HG03139 (cell line): ENCODE measurements around the gene CACUL1.
A peak's percentile ranks its signal among the peaks of the same experiment; 100 is the strongest.
"Not testable (repeated sequence)": the region's sequence is repeated elsewhere in the genome, so short reads cannot be mapped to it uniquely, and the experiment has no call there.

Source experiments
- ATAC-seq: cut with Tn5 transposase; IDR thresholded peaks from one replicate; pipeline ENCODE4 v1.9.1; 2021; ENCODE audit not compliant: unreplicated experiment

CACUL1 gene

DNA sequence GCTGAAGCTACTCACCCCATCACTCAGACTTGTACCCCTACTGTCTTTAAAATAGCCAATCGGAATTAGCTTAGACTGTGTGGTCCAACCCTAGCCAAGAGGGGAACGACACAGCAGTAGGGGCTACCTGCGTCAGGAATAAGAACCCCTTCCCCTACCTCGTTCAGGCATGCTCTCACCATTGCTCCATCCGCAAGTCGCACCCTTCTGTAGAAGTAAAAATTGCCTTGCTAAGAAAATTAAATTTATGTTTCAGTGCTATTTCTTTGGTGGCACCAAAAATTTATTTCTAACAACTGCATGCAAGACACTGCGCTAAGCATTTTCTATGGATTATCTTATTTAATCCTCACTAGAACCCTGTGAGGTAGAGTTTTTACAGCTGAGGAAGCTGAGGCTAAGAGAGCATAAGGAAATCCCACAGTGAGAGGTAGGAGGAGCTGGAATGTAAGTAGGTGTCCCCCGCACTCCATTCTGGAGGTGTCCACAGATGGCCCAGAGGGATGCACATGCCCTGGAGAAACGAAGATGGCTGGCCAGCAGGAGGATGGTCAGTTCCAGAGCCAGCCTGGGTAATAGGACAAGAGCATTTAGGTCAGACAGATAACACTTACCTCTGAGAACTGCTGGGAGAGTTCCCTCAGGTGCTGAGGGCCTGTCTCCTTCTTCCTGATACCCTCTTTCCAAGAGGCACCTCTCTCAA, 15.3 kb upstream of the CACUL1 start:
- ATAC-seq: no peak

GRCh38 chr10:118768041-118768919, 13.5 kb upstream of the CACUL1 start:
- no peak for ATAC-seq

DNA sequence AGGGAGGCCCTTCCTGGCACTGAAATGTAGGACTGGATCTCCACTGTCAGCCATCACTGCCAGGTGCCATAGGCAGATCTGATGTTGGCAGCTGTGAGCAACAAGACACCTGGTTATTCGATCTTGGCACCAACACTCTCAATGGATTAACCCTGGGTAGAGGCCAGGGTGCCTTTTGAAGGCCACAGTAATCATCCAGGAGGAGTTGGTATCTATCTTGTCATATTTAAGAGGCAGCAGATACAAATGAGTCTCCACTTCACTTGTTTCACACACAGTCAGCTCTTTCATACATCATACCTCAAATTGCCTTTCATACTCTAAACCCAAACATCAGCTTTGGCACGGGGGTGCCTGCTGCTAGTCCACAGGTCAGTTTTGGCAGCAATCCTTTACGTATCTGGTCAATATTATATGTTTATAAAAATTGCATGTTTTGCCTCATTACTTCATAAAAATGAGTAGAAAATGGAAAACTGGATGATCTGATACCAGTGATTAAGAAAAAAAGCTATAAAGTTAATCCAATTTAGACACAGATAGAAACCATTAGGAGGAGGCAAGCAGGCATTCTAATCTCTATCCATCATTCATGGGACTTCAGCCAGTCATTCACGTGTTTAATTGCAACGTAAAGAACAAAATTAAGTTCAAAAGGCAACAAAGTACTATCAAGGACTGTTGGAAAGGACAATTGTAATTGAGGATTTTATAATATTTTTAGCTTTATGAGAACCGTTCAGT, 12.7 kb upstream of the CACUL1 start:
- ATAC-seq: no peak

DNA sequence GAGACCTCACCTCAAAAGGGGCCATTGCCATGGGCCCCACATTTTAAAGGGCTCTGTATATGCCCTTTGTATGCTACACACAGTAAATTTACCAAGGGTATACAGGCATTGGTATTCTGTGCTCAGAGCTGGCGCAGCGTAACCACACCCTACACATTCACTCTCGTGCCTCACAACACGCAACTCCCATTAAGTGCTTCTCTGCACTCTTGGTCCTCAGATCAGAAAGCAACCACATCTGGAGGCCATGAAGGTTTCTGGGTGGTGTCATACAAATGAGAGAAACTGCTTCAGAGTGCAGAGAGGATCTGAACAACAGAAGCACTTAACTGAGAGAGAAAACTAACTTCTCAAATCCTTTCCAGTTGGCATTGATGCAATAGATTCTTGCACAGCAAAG, 9.4 kb upstream of the CACUL1 start:
- no peak for ATAC-seq

- ATAC-seq: no peak
These were observed 8.6 kb upstream of the CACUL1 start for GRCh38 chr10:118763202-118763988.

- no peak for ATAC-seq
These were observed 5.5 kb upstream of the CACUL1 start for GRCh38 chr10:118760265-118760664.

DNA sequence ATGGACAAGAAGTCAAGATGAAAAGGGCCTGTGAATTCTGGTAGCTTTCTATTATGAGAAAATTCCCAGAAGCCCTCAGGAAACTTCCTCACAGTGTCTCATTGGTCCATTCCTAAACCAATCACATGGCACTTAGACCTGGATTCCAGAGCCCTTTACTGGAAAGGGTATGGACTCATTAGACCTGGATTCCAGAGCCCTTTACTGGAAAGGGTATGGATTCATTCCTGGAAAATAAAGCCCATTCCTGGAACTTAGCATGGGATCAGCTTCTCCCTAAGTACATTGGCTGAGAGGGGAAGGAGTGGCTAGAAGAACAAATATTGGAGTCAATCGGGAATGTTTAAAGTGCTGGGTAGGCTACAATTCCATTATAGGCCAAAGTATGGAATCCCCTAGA, 3.7 kb upstream of the CACUL1 start:
- no peak for ATAC-seq

- peak; percentile 11 for ATAC-seq
These were observed 578 bp downstream of the CACUL1 start for GRCh38 chr10:118754229-118754555.

DNA sequence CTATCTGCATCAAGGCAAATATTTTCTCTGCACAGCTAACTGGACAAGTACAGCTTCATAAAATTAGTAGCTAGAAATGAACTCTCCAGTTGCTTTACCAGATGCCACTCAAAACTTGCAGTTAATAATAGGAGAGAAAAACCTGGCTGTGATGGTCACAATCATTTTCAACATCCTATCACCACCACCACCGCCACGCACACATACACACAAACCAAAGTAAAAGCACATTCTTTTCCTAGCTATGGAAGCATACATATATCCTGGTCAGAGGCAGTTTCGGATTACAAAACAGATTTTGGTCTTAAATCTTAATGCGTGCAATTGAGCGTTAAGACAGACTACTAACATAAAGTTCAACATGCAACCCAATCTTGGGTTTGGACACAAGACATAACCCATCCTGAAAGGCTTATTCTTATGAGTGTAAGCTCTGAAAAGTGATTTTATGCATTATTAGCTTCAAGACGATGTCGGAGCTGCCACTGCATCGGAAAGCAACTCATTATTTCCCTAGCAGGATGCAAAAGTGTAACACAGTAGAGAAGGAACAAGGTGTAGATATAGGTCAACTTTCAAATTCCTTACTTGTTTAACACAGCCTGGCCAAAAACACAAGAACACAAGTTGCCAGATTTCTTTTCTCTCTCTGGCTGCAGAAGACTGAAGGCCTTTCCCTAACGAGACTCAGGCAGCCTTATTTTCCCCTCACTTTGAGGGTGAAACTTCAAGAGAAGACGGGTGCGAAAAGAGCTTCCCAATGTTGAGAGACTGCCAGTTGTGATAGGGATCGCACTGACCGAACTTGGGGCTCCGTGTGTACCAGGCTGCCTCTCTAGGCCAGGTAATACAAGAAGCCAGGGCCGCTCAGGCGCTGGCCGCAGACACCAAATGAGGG, 1.2 kb downstream of the CACUL1 start:
- peak; percentile 11 for ATAC-seq

- ATAC-seq: no peak
These were observed 2.4 kb downstream of the CACUL1 start for GRCh38 chr10:118752409-118752808.

GRCh38 chr10:118751265-118751664, 3.5 kb downstream of the CACUL1 start:
- no peak for ATAC-seq

DNA sequence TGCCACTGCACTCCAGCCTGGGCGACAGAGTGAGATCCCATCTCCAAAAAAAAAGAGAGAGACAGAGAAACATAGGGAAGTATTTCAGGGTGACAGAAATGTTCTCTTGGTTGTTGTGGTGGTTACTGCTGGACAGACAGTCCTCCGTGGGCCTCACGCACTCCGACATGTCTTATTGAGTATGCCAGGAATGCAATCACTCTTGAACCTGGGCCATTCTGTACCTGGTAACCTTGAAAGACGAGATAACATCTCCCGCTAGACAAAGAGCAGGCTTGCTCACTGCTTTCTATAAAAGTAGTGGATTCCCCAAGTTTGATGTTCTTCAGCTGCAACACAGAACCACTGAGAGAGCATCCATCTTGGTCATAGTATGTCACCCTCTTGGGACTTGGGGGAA, 6.7 kb downstream of the CACUL1 start:
- no peak for ATAC-seq

DNA sequence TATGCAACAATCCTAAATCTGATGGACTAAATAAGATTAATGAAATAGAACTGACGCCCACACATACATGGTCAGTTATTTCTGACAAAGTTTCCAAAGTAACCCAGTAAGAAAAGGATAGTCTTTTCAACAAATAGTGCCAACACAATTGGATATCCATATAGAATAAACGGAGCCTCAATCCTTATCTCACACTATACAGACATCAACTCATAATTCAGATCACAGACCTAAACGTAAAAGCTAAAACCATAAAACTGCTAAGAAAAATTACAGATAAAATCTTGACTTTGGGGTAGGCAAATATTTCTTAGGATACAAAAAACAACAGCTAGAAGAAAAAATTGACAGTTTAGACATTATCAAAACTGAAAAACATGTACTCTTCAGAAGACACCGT, 8.5 kb downstream of the CACUL1 start:
- ATAC-seq: no peak

DNA sequence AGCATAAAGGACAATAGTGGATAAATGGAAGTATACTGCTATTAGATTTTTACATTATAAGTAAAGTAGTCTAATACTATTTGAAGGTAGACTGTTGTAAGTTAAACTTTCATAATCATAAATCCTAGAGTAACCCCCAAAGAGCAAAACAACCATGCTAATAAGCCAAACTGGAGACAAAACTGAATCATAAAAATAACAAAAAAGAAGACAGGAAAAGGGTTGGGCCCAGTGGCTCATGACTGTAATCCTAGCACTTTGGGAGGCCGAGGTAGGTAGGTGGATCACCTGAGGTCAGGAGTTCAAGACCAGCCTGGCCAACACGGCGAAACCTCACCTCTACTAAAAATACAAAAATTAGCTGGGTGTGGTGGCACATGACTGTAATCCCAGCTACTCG, 9.7 kb downstream of the CACUL1 start:
- ATAC-seq: no peak

- not testable (repeated sequence) for ATAC-seq
These were observed 10.3 kb downstream of the CACUL1 start for GRCh38 chr10:118744346-118744918.

GRCh38 chr10:118742782-118743181, 12.0 kb downstream of the CACUL1 start:
- no peak for ATAC-seq

DNA sequence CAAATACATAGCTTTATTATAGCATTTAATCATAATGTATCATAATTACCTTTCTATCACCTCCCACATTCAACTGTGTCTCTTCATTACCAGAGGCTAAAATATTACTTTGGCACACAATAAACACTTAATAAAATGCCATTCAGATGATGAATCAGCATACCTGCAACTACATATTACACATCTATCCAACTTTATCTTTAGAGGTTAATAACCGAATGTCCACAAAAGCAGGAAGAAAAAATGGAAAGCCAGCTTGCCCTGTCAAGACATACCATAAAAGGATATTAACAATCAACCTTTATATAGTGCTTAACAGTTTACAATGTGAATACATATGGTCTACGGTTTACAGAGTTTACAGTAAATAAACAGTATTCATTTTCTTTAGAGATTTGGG, 12.7 kb downstream of the CACUL1 start:
- no peak for ATAC-seq

- ATAC-seq: no peak
These were observed 16.4 kb downstream of the CACUL1 start for GRCh38 chr10:118738406-118738805.

GRCh38 chr10:118737603-118738302, 17.0 kb downstream of the CACUL1 start:
- no peak for ATAC-seq
